NB4 (cell line): ENCODE data around the gene CDC42EP3.

Experiments used
- CTCF ChIP-seq: IDR thresholded peaks from one replicate; pipeline ENCODE4 v1.5.1; 2012; ENCODE audit warnings: low read depth, low read length
- MAX ChIP-seq: IDR thresholded peaks from 2 replicates; pipeline ENCODE4 v1.6.1; 2011; ENCODE audit warnings: low read depth, low read length
- MYC ChIP-seq: IDR thresholded peaks from 2 replicates; pipeline ENCODE4 v1.6.1; 2011; ENCODE audit warnings: low read depth, low read length
- POLR2A ChIP-seq: IDR thresholded peaks from 2 replicates; pipeline ENCODE4 v1.6.1; 2011; ENCODE audit warnings: mild to moderate bottlenecking; ENCODE audit not compliant: insufficient read length; ENCODE audit errors: extremely low read depth

- TF ChIP-seq POLR2A = no peak
- no peak for TF ChIP-seq CTCF
- TF ChIP-seq MYC = no peak
- no peak for TF ChIP-seq MAX
Observed at GRCh38 chr2:37599688-37600525, 71.5 kb downstream of the CDC42EP3 start.
